NCI-H2227 (cell line): ENCODE measurements around the gene CLEC2D.
"Not testable (repeated sequence)": the region's sequence is repeated elsewhere in the genome, so short reads cannot be mapped to it uniquely, and the experiment has no call there.

Experiments
- DNase-seq: peaks from one replicate; lab custom pipeline; 2025; ENCODE audit not compliant: unreplicated experiment; lab: John Stamatoyannopoulos, UW

The CLEC2D gene

GRCh38 chr12:9725213-9725870, 55.8 kb downstream of the CLEC2D start:
- DNase-seq = no peak

- no peak for DNase-seq
Measured at GRCh38 chr12:9727813-9728212, 58.3 kb downstream of the CLEC2D start.

DNA sequence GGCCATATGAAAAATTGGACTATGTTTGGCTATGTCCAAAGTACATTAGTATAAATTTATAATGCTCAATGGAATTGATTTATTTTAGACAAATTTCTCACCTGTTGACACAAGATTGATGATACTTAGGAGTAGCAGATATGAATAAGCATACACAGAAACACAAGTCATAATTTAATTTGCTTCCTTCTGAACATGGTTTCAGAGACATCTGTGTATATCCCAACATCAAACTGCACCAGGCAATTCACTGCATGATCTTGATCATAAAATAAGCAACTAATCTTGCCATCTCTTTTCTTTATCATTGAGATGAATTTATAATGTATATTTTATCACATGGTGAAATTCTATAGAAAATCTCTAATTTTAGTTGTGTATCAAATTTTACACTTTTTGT, 59.6 kb downstream of the CLEC2D start:
- DNase-seq = no peak

DNA sequence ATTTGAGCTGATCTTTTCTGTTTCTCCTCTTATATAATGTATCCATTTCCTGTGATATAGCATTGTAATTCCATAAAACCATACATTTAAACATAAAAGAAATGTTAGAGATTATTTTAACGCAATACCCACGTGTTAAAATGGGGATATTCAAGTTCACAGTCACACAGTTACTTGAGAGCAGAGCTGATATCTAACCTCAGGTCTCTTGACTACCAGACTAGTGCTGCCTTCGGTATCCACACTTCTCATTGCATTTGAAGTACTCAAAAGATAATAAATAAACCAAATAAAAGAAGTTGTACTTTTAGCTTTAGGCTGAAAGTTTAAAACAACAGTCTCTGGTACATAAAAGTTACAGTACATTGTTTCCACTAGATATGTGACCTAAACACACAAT, 60.5 kb downstream of the CLEC2D start:
- no peak for DNase-seq

DNA sequence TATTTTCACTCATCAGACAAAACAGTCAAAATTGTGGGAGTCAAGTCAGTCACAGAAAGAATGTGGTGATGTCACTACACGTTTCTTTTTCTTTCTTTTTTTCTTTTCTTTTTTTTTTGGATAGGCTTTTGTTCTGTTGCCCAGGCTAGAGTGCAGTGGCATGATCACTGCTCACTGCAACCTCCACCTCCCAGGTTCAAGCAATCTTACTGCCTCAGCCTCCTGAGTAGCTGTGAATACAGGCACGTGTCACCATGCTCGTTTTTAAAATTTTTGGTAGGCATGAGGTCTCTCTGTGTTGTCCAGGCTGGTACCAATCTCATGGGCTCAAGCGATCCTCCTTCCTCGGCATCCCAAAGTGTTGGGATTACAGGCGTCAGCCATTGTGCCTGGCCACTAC, 61.1 kb downstream of the CLEC2D start:
- DNase-seq = no peak

- no peak for DNase-seq
Measured at GRCh38 chr12:9731393-9731792, 61.9 kb downstream of the CLEC2D start.

DNA sequence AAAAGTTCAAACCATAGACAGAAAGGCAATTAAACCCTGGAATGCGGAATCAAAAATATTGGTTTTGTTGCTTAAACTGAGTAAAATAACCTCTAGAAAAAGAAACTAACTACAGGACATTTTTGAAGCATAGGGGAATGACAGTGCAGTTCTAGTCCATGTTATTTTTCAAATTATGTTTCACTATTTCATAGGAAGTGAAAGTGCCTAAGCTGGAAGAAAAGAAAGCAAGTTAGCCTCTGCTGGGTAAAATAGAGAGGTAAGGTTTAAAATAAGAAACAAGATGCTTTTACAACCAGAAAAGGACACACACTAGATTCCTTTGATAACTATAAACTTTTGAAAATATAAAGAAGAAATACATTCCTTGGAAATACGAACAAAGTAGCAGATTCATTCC, 62.3 kb downstream of the CLEC2D start:
- DNase-seq = no peak

GRCh38 chr12:9732921-9733461, 63.5 kb downstream of the CLEC2D start, which contains the start of gene CLECL1:
TSS of gene CLECL1 (minus strand) at chr12:9733097.
- DNase-seq = no peak

- no peak for DNase-seq
Measured at GRCh38 chr12:9735601-9736000, 66.1 kb downstream of the CLEC2D start.

DNA sequence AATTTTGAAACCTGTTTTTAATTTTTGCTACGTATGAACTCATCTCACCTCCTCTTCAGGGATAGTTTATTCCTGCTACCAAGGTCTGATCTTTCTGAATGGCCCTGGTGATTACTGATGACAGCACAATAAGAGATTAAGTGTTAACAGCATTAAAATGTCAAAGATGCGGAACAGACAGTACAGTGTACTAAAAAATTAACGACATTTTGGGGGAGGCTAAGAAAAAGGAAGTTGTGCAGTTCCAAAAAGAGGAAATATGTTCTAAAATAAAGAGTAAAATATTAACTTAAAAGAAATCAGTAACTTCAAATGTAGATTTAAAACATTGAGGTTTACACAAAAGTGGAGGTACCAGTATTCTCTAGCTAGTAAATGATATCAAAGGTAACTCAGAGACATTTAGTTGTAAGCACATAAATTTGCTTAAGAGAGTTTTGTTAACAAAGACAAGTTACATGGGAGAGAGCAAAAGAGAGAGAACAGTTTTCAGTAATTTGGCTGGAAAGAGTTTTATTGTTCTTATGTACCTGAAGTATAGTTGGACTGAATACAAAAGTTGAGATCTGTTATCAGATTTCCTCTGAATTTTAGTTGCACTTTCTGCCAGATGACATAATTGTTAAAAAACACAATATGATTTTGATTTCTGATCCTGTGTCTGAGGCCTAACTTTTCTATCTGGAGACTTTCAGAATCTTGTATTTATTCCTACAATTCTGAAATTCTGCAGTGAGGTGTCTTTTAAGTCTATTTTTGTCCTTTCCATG, 67.6 kb downstream of the CLEC2D start:
- DNase-seq = no peak

DNA sequence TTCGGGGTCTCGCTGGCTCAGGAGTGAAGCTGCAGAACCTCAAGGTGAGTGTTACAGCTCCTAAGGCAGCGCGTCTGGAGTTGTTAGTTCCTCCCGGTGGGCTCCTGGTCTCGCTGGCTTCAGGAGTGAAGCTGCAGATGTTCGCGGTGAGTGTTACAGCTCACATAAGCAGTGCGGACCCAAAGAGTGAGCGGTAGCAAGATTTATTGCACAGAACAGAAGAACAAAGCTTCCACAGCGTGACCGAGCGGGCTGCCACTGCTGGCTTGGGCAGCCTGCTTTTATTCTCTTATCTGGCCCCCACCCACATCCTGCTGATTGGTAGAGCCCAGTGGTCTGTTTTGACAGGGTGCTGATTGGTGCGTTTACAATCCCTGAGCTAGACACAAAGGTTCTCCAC, 69.4 kb downstream of the CLEC2D start:
- DNase-seq = not testable (repeated sequence)

GRCh38 chr12:9739404-9740105, 70.0 kb downstream of the CLEC2D start:
- peak; percentile 12 for DNase-seq

- no peak for DNase-seq
Measured at GRCh38 chr12:9740106-9740750, 70.7 kb downstream of the CLEC2D start.

DNA sequence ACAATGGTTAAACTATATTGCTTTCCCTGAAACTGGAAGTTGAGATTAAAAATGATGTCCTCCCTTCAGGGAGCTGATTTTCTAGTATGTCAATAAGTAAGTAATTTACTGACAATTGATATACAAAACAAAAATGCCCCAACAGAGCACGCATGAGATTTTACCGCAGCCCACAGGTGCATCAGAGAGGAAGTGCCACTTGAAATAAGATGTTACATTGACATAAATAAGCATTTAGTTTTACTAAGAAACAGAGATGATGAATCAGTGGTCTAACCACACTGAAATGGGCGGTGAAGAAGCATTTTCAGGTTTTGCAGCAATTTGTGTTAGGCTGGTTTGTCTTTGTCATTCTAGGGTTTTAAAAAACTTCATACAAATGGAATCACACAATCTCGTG, 72.2 kb downstream of the CLEC2D start:
- no peak for DNase-seq

DNA sequence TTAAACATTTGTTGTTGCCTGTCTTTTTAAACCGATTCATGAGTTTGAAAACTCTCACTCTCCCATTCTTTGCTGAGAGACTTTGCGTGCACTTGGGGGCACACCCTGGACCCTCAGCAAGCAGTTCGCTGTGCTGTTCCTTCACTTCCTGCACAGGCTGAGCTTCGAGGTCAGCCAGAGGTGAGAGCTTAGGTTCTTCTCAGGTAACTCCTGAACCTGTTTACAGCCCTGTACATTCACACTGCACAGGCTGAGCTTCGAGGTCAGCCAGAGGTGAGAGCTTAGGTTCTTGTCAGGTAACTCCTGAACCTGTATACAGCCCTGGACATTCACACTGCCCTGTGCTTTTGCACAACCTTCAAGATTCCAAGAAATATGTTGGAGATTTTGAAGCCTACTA, 73.1 kb downstream of the CLEC2D start:
- DNase-seq = no peak

DNA sequence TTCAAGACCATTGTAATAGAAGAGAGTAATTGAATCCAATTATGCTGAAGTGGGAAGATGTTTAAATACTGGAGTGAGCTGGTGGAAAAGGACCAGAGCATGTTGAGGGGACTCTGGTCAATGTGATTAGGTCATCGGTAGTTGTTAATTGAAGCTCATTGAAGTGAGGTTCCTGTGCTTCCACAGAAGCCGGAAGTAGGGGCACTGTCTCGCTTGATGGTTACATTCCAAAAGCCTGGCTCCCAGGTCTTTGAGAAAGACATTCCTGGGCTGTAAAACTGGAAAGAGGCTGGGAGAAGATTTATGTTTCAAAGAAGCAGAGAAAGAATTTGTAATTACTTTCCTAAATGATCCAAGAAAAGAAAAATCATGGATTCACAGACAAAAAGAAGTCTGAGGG, 75.7 kb downstream of the CLEC2D start:
- DNase-seq = no peak
